Mucosa of descending colon (tissue), 3 donors: ENCODE measurements around the gene APOLD1. TPM values are rescaled to one million over a fixed set of nuclear protein-coding genes. Genes with fewer than 3 reads are reported as not detected.

ENCODE experiments used
- ATAC-seq: fragments of 200-7000 bp; cut with Tn5 transposase; one replicate; pipeline ENCODE4 v1.9.1; 2020; ENCODE audit warnings: mild to moderate bottlenecking, moderate library complexity
- DNase-seq, 3 donors: peaks; one replicate each; pipeline ENCODE4 v3.0.0-alpha.2; 2020
- H3K36me3 ChIP-seq: fragments of 200-600 bp; one replicate; pipeline ENCODE4 v1.8.0; 2021; ENCODE audit warnings: low read depth, mild to moderate bottlenecking
- H3K4me1 ChIP-seq: fragments of 200-600 bp; one replicate; pipeline ENCODE4 v1.8.0; 2021; ENCODE audit warnings: low read depth, mild to moderate bottlenecking
- H3K4me3 ChIP-seq: fragments of 200-600 bp; one replicate; pipeline ENCODE4 v1.8.0; 2021; ENCODE audit warnings: mild to moderate bottlenecking
- H3K9me3 ChIP-seq: fragments of 200-600 bp; one replicate; pipeline ENCODE4 v1.8.0; 2021; ENCODE audit warnings: mild to moderate bottlenecking
- CTCF ChIP-seq: fragments of 200-600 bp; IDR thresholded peaks from one replicate; pipeline ENCODE4 v1.8.0; 2022; ENCODE audit warnings: antibody characterized with exemption, mild to moderate bottlenecking
- intact Hi-C, 2 donors: fragments of 100-400 bp; cut with DNase I in 1 of 2; cut with micrococcal nuclease in 1 of 2; formaldehyde crosslinking; loops; one replicate each; pipeline versions ENCODE4 v1.11.0 to v1.11.1; 2022; cut with DNase I, micrococcal nuclease
- total RNA-seq, 3 donors: library from RNA; stranded (reverse); fragmentation: NEBNext Ultra II Directional in 2 of 3; extraction: Animal tissue kit (Norgen Biotek cat#: 25700) in 2 of 3; gene quantifications; one replicate each; pipeline versions ENCODE4 v1.2.1 to v1.2.4, GENCODE V29; 2021 to 2023
- donor health status: DM: no; HTN: no; CAD: no; lungs with moderate emphysema.
- donor health status: DM: no; HTN: no; CAD: no.
- donor health status: DM: no; HTN: yes; CAD: no.

APOLD1 gene
- total RNA-seq, 3 donors from 2014 or later, result 0.93 to 12.9 (median 5.0) TPM

DNA sequence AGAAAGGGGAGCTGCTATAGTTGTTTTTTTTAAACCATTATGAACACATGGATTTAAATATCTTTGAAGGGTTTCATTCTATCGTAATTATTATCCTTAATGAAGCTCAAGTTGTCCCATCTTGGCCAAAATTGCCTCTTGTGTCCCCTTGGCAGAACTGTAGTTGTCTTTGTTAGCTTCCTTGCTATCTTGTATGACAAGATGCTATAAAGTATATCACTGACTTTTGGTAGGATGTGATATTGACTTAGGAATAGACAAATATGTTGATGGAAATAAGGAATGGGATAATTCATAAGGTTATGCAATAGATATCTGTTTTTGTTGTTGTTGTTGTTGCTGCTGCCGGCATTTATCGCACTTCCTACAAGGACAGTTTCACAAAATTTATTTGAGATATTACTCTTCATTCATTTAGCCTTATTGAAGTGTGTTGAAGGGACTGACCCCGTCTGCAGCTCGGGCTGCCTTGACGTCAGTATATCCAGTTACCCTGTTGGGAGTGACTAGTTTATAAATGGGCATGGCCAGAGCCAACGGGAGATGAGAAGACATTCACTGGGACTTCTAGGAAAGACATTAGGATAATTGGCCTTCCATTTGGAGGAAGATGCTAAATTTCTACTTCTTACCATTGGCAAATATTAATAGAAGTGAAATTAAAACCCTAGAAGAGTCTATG lies 26.1 kb upstream of the APOLD1 start:
- no peaks in the 10 kb centered on the region for H3K9me3 ChIP-seq
- H3K4me1 ChIP-seq, result no peaks in the 10 kb centered on the region
- TF ChIP-seq CTCF, result no peak
- intact Hi-C loops, result no loop called here
- no peaks in the 10 kb centered on the region for H3K36me3 ChIP-seq
- no peak for DNase-seq
- H3K4me3 ChIP-seq, result no peak overlapping the region
- no peak for ATAC-seq

DNA sequence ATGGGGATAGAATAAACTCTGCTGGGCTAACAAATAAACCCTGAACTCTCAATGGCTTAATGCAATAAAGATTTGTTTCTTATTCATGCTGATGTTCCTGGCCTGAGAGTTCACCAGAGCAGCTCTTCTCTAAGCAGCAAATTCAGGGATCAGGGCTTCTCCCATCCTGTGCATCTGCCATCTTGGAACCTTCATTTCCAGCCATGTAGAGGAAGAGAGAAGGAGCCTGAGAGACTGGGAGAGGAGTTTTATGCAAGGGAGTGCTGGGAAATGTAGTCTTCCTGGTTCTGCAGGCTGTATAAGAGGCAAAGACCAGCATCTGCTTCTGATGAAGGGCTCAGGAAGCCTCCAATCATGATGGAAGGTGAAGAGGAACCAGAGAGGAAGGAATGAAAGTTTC lies 20.6 kb upstream of the APOLD1 start:
- DNase-seq (no peak), ATAC-seq (no peak)
- no peaks in the 10 kb centered on the region for H3K4me1 ChIP-seq
- TF ChIP-seq CTCF, result no peak
- H3K36me3 ChIP-seq, result no peaks in the 10 kb centered on the region
- no peak overlapping the region for H3K4me3 ChIP-seq
- no peaks in the 10 kb centered on the region for H3K9me3 ChIP-seq
- intact Hi-C loops, result no loop called here

GRCh38 chr12:12770262-12770661 lies 15.2 kb upstream of the APOLD1 start:
- ATAC-seq, result no peak
- intact Hi-C loops, result no loop called here

DNA sequence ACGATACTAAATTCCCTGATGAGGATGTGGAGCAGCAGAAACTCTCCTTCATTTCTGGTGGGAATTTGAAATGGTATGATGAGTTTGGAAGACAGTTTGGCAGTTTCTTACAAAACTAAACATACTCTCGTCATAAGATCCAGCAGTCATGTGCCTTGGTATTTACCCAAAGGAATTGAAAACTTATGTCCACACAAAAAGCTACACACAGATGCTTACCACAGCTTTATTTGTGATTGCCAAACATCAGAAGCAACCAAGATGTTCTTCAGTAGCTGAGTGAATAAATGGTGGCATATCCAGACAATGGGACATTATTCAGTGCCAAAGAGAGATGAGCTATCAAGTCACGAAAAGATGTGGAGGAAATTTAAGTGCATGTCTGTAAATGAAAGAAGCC lies 10.7 kb upstream of the APOLD1 start:
- DNase-seq (no peak), ATAC-seq (no peak)
- Histone ChIP-seq H3K4me3 (no peak overlapping the region), H3K4me1 (peaks cover 7% of the 10 kb centered on the region), H3K36me3 (no peaks in the 10 kb centered on the region), H3K9me3 (no peaks in the 10 kb centered on the region)
- intact Hi-C loops, result no loop called here
- TF ChIP-seq CTCF, result no peak

More at GRCh38 chr12:12770262-12770661, 15.2 kb upstream of the APOLD1 start:
- no peak for DNase-seq
- H3K36me3 ChIP-seq, result no peaks in the 10 kb centered on the region
- H3K4me3 ChIP-seq, result no peak overlapping the region
- TF ChIP-seq CTCF, result no peak
- no peaks in the 10 kb centered on the region for H3K9me3 ChIP-seq
- H3K4me1 ChIP-seq, result no peaks in the 10 kb centered on the region

- no peaks in the 10 kb centered on the region for H3K9me3 ChIP-seq
- no peaks in the 10 kb centered on the region for H3K36me3 ChIP-seq
- no peak overlapping the region for H3K4me3 ChIP-seq
- intact Hi-C loops, result no loop called here
- peaks cover 7% of the 10 kb centered on the region for H3K4me1 ChIP-seq
- no peak for TF ChIP-seq CTCF
- ATAC-seq (peak; percentile 95), DNase-seq (peak; percentile 63 to 67 (median 65))
These were observed 9.2 kb upstream of the APOLD1 start for GRCh38 chr12:12776261-12776660.

DNA sequence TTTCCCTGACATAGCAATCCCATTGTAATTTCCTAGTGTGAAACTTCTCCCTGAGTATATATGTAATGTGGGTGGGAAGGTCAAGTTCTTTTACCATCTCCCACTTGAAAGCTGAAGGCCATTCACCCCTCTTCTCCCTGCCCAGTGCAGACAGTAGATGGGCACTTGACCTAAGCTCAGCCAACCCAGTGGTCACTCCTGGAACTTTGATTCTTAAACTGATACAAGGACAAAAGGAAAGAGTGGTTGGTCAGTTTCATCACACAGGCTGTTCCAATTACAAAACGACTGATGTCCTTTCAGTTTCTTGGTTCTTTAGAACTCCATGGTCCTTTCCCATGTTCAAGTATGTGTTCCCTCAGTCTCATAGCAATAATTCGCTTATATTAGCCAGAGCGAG lies 8.4 kb upstream of the APOLD1 start:
- ATAC-seq, result no peak
- no peak for TF ChIP-seq CTCF
- H3K36me3 ChIP-seq, result no peaks in the 10 kb centered on the region
- peaks cover 7% of the 10 kb centered on the region for H3K4me1 ChIP-seq
- intact Hi-C loops, result no loop called here
- H3K9me3 ChIP-seq, result no peaks in the 10 kb centered on the region
- DNase-seq, result no peak
- no peak overlapping the region for H3K4me3 ChIP-seq
